ENCODE results near the gene NEK7.

- TF ChIP-seq CTCF (IDR thresholded peaks at IDR 0.05) (no peak), ZFX (IDR thresholded peaks at IDR 0.05; ENCODE audit: borderline replicate concordance) (no peak)
Observed at GRCh38 chr1:198337886-198338285, 181.1 kb downstream of the NEK7 start.
